IPS DF 6.9 (cell line): ENCODE measurements around the gene ATXN7.

ENCODE experiments used
- DNase-seq: peaks from one replicate; pipeline ENCODE4 v3.0.0-alpha.2; 2013; ENCODE audit warnings: low read depth, low spot score
- H3K27ac ChIP-seq: one replicate; pipeline ENCODE4 v1.5.1; 2013; ENCODE audit warnings: low read length, control low read depth
- H3K27me3 ChIP-seq: 2 replicates; pipeline ENCODE4 v1.6.1; 2013; ENCODE audit warnings: mild to moderate bottlenecking, low read length; ENCODE audit not compliant: control insufficient read depth, insufficient read depth
- H3K36me3 ChIP-seq: 2 replicates; pipeline ENCODE4 v1.6.1; 2013; ENCODE audit warnings: low read length; ENCODE audit not compliant: control insufficient read depth, insufficient read depth
- H3K4me1 ChIP-seq: 2 replicates; pipeline ENCODE4 v1.6.1; 2013; ENCODE audit warnings: low read length; ENCODE audit not compliant: control insufficient read depth, insufficient read depth
- H3K4me3 ChIP-seq: 2 replicates; pipeline ENCODE4 v1.5.1; 2013; ENCODE audit warnings: mild to moderate bottlenecking, low read length
- H3K9me3 ChIP-seq: 2 replicates; pipeline ENCODE4 v1.6.1; 2013; ENCODE audit warnings: low read length, inconsistent platforms; ENCODE audit not compliant: control insufficient read depth, insufficient read depth
- WGBS: extraction: QIAGEN DNeasy Blood & Tissue Kit; methylation state at CpG from one replicate; pipeline ENCODE4 v1.1.7; 2013; ENCODE audit warnings: mixed read lengths, missing lambda C conversion rate; ENCODE audit not compliant: insufficient read length, insufficient coverage; 5-methylcytosine and 5-hydroxymethylcytosine counted together

The ATXN7 gene

DNA sequence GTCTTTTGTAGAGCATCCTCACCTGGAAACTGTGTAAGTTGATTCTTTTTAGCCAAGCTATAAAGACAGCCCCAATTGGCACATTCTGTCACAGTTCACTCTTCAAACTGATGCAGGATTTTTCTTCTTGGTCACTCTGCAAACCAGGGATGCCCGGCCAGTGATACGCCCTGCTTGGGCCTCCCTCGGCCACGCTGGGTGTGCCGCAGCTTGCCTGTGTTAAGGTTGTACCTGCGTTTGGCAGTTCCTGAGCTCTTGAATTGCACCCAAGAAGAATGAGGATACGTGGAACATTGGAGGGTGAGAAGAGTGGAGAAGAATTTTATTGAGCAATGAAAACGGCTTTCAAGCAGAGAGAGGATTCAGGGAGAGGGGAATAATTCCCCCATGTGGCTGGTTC is 109.7 kb downstream of the ATXN7 start:
- no peaks in the 10 kb centered on the region for H3K36me3 ChIP-seq
- DNase-seq, result no peak
- no peak overlapping the region for H3K27ac ChIP-seq
- no peak overlapping the region for H3K4me3 ChIP-seq
- H3K4me1 ChIP-seq, result peaks cover 8% of the 10 kb centered on the region; the same call in 1 of the 2 replicates
- no peaks in the 10 kb centered on the region for H3K27me3 ChIP-seq
- WGBS, result no CpG with 5 or more reads among the region's 8 CpGs
- no peaks in the 10 kb centered on the region for H3K9me3 ChIP-seq

DNA sequence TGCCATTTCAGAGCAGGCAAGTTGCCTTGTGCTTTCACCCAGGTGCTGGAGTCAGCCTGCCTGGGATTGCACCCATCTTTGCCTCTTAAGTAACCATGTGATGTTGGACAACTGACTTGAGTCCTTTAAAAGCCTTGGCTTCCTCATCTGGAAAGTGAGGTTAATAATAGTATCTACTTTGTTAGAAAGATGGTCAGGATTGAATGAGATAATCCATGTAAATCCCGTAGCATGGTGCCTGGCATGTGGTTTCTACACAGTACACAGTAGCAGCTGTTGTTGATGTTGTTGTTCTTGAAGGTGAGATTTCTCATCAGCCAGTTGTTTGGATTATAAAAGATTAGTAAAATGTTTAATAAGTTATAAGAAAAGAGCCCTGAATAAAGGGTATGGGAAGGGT is 110.8 kb downstream of the ATXN7 start:
- WGBS, result no CpG with 5 or more reads among the region's 1 CpG
- H3K27ac ChIP-seq, result no peak overlapping the region
- H3K4me3 ChIP-seq, result no peak overlapping the region
- peaks cover 8% of the 10 kb centered on the region; the same call in 1 of the 2 replicates for H3K4me1 ChIP-seq
- no peaks in the 10 kb centered on the region for H3K27me3 ChIP-seq
- H3K36me3 ChIP-seq, result no peaks in the 10 kb centered on the region
- H3K9me3 ChIP-seq, result no peaks in the 10 kb centered on the region
- DNase-seq, result no peak

DNA sequence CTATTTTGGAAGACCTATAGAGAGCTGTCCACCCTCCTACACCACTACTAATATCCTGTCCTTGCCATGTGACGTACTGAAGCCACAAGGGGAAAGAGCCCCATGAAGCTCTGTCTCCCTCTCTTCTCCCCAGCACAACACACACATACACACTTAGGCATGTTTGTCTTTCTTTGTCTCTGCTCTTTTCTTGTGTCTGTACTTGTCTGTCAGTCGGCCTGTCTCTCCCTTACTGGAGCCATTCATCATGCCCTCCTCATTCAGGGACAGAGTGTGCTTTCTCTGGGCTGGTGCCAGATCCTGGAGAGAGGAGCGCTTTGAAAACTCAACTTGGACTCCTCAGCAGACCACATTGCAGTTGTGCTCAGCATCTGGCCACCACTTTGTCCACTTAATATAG is 112.1 kb downstream of the ATXN7 start:
- Histone ChIP-seq H3K9me3 (no peaks in the 10 kb centered on the region), H3K27me3 (no peaks in the 10 kb centered on the region), H3K4me3 (no peak overlapping the region), H3K27ac (no peak overlapping the region), H3K36me3 (0 out of 2 replicates have a peak, but pooled peaks cover 1% of the 10 kb centered on the region), H3K4me1 (peaks cover 6% of the 10 kb centered on the region; the same call in 1 of the 2 replicates)
- no CpG with 5 or more reads among the region's 3 CpGs for WGBS
- no peak for DNase-seq

DNA sequence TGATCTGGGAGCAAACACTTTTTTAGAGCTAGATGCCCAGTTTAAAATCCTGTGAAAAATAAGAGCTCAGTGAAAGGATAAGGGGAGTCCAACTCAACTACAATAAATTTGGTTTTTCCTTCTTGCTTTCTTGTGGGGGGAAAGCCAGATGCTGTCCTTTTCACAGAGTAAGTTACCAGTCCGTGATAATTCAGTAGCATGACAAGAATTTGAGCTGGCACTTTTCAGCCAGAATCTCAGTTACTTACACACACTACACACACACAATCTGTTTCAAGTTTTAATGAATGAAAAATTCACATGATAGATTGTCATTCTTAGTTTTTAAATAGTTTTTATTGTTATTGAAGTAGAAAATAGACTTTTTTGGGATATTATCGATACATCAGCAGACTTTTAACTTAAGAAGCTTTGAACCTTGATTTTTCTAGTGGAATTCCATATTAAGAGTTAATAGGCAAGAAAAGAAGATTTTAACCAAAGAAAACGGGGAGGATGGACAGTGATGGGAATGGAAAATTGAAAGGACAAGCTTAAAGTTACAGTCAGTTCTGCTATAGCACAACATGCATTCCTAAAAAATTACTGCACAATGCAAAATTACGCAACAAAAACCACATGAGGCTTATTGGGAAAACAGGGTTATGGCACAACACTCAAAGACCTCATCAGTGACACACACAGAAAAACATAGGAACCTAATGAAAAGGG is 112.6 kb downstream of the ATXN7 start:
- Histone ChIP-seq H3K27ac (no peak overlapping the region), H3K4me1 (peaks cover 4% of the 10 kb centered on the region; the same call in 1 of the 2 replicates), H3K36me3 (0 out of 2 replicates have a peak, but pooled peaks cover 2% of the 10 kb centered on the region), H3K4me3 (no peak overlapping the region), H3K27me3 (no peaks in the 10 kb centered on the region), H3K9me3 (no peaks in the 10 kb centered on the region)
- no peak for DNase-seq
- WGBS, result 100% methylated on average over 1 of the region's 4 CpGs

DNA sequence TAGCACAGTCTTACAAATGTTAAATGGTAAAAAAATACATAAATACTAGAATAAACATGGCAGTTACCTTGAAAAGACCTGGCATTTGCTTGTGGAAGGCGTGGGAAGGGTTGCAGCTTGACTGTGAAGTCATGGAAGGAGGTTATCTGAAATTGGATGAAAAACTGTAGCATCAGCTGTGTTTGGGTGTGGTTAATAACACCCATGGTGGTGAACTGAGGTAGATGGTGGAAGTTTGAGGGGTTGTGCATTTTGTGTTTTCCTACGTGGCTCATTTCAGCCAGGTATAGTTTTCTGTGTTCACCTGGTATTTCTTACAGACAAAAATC is 113.2 kb downstream of the ATXN7 start:
- Histone ChIP-seq H3K4me1 (peaks cover 4% of the 10 kb centered on the region; the same call in 1 of the 2 replicates), H3K27ac (no peak overlapping the region), H3K27me3 (no peaks in the 10 kb centered on the region), H3K4me3 (no peak overlapping the region), H3K36me3 (0 out of 2 replicates have a peak, but pooled peaks cover 2% of the 10 kb centered on the region), H3K9me3 (no peaks in the 10 kb centered on the region)
- no CpG with 5 or more reads among the region's 2 CpGs for WGBS
- DNase-seq, result no peak

DNA sequence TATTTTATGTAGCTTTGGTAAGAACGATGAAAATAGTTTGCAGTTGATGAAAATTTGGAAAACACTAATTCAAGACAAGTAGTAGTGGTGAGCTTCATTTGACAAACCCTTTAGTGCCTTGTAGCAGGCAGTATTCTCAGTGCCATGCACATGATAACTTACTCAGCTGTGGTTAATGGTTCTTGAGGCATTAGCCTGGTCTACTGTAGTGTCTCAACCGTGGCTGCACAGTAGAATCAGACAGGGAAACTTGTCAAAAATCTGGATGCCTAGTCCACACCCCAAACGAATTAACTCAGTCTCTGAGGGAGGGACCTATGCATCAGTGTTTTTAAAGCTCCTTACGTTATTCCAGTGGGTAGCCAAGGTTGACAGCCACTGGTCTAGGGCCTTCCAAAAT is 114.2 kb downstream of the ATXN7 start:
- Histone ChIP-seq H3K27me3 (no peaks in the 10 kb centered on the region), H3K36me3 (0 out of 2 replicates have a peak, but pooled peaks cover 2% of the 10 kb centered on the region), H3K27ac (no peak overlapping the region), H3K4me3 (no peak overlapping the region), H3K9me3 (no peaks in the 10 kb centered on the region), H3K4me1 (peaks cover 2% of the 10 kb centered on the region; the same call in 1 of the 2 replicates)
- no peak for DNase-seq
- 100% methylated on average over 1 of the region's 4 CpGs for WGBS

DNA sequence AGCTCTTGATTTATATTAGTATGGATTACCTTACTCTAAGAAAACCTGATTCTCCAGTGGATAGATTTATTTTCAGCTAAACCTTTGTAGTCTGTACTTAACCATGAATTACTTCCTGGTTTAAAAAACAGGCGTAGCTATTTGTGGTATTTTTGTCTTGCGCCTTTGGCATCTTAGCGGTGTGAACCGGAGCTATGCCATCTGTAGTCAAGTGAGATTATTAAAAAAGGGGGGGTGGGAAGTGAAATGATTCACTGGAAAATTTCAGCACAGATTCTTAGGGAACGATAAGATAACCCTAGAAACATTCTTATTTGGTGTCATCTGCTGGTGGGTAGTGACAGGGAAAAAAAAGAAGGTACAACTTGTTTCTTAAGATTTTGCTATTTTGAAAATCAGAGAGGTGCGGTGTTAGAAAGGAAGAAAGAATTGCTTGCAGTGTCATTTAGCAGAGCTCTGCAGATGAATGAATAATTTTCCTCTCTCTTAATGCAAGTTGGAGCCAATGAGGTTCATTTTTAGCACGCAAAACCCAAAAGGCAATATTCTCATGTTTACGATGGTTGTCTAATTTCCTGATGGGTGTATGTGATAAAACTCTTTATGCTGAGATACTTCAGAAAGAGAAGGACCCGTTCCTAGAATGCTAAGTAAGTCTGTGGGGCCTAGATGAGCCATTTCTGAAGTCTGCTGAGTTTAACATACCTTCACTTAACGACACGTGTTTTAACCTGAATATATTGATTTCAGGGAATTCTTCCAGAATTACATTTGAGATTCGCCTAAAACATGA is 115.6 kb downstream of the ATXN7 start:
- H3K27me3 ChIP-seq, result no peaks in the 10 kb centered on the region
- H3K9me3 ChIP-seq, result no peaks in the 10 kb centered on the region
- no peak overlapping the region for H3K27ac ChIP-seq
- DNase-seq, result no peak
- no CpG with 5 or more reads among the region's 12 CpGs for WGBS
- H3K36me3 ChIP-seq, result 0 out of 2 replicates have a peak, but pooled peaks cover 2% of the 10 kb centered on the region
- peaks cover 1% of the 10 kb centered on the region; the same call in 1 of the 2 replicates for H3K4me1 ChIP-seq
- H3K4me3 ChIP-seq, result no peak overlapping the region

DNA sequence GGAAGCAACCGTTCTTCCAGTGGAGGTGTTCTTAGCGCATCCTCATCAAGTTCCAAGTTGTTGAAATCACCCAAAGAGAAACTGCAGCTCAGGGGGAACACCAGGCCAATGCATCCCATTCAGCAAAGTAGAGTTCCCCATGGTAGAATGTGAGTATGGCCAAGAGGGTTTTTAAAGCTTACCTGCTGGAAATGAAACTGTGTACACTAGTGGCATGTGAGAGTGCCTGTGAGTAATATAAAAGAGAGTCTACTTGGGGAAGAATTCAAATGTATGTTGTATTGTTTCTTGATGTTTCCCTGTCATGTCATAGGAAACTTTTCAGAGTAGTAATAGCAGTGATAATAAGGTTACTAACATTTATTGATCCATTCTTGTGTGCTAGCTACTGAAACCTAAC is 116.4 kb downstream of the ATXN7 start:
- no peak for DNase-seq
- Histone ChIP-seq H3K27me3 (no peaks in the 10 kb centered on the region), H3K27ac (no peak overlapping the region), H3K9me3 (no peaks in the 10 kb centered on the region), H3K4me1 (peaks cover 1% of the 10 kb centered on the region; the same call in 1 of the 2 replicates), H3K4me3 (no peak overlapping the region), H3K36me3 (0 out of 2 replicates have a peak, but pooled peaks cover 2% of the 10 kb centered on the region)
- no CpG with 5 or more reads among the region's 2 CpGs for WGBS

DNA sequence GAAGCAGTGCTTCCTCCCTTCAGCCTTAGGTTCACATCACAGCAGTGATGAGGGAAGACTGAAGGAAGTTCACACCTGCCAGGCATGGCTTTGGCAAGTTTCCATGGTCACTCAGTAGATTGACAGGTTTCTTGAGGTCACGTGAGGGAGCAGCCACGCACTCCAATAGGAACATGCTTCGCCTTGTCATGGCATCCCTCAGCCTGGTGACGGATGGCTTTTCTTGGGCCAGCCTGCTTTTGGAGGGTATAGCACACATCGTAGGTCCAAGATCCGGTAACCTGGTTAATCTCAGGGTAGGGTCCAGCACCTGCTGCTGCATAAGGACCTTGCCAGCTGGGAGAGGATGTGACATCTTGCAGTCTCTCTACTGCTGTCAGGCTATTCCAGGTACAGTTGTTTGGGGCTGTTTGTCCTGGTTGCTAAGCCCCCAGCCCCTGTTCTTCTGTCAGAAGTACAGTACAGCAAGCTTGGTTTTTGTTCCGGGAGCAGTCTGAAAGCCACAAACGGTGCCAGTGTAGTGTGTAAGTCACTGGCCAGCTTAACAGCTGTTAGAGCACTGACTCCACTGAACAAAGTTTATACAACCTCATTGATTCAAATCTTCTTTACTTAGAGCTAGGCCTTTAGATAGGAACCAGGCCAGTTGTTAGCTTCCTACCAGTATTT is 117.3 kb downstream of the ATXN7 start:
- Histone ChIP-seq H3K27ac (no peak overlapping the region), H3K4me1 (no peaks in the 10 kb centered on the region), H3K9me3 (no peaks in the 10 kb centered on the region), H3K27me3 (no peaks in the 10 kb centered on the region), H3K36me3 (0 out of 2 replicates have a peak, but pooled peaks cover 2% of the 10 kb centered on the region), H3K4me3 (no peak overlapping the region)
- WGBS, result no CpG with 5 or more reads among the region's 8 CpGs
- DNase-seq, result no peak

DNA sequence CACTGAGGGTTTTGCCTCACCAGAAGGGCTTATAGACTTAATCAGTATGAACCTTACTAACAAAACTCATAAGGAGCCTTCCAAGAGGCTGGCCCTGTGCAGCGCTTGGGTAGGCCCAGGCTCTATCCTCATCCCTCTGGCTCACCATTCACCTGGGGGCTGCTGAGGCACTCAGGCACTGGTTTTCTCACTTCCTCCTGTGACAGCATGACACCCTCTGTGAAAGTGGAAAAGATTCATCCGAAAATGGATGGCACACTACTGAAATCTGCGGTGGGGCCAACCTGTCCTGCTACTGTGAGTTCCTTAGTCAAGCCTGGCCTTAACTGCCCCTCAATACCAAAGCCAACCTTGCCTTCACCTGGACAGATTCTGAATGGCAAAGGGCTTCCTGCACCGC is 118.3 kb downstream of the ATXN7 start:
- Histone ChIP-seq H3K4me1 (no peaks in the 10 kb centered on the region), H3K27ac (no peak overlapping the region), H3K36me3 (0 out of 2 replicates have a peak, but pooled peaks cover 2% of the 10 kb centered on the region), H3K4me3 (no peak overlapping the region), H3K27me3 (no peaks in the 10 kb centered on the region), H3K9me3 (no peaks in the 10 kb centered on the region)
- no CpG with 5 or more reads among the region's 4 CpGs for WGBS
- DNase-seq, result no peak
